Endodermal cell (in vitro differentiated cells): ENCODE measurements around the gene GJA3. TPM values are rescaled to one million over a fixed set of nuclear protein-coding genes. Genes with fewer than 3 reads are reported as not detected.

Source experiments
- DNase-seq: peaks from one replicate; pipeline ENCODE4 v3.0.0-alpha.2; 2017
- H3K27ac ChIP-seq: 2 replicates; pipeline ENCODE4 v1.5.1; 2013; ENCODE audit warnings: mild to moderate bottlenecking, low read depth, low read length, moderate library complexity
- H3K27me3 ChIP-seq: 2 replicates; pipeline ENCODE4 v1.6.1; 2013; ENCODE audit warnings: mild to moderate bottlenecking, low read length, moderate library complexity; ENCODE audit not compliant: insufficient read depth, control insufficient read depth, poor library complexity, severe bottlenecking
- H3K36me3 ChIP-seq: 2 replicates; pipeline ENCODE4 v1.7.0; 2013; ENCODE audit warnings: mild to moderate bottlenecking, low read length, moderate library complexity; ENCODE audit not compliant: control insufficient read depth, insufficient read depth
- H3K4me1 ChIP-seq: one replicate; pipeline ENCODE4 v1.7.0; 2013; ENCODE audit warnings: low read length; ENCODE audit not compliant: control insufficient read depth, insufficient read depth
- H3K4me3 ChIP-seq: 2 replicates; pipeline ENCODE4 v1.5.1; 2013; ENCODE audit warnings: mild to moderate bottlenecking, low read length, moderate library complexity
- H3K9ac ChIP-seq: 2 replicates; pipeline ENCODE4 v1.6.1; 2013; ENCODE audit warnings: mild to moderate bottlenecking, low read length, moderate library complexity; ENCODE audit not compliant: poor library complexity, severe bottlenecking; ENCODE audit errors: extremely low read depth
- H3K9me3 ChIP-seq: 2 replicates; pipeline ENCODE4 v1.6.1; 2013; ENCODE audit warnings: mild to moderate bottlenecking, low read length, moderate library complexity; ENCODE audit not compliant: control insufficient read depth
- H3K27ac Mint-ChIP-seq: 2 replicates; pipeline ENCODE4 v1.8.0; 2020; ENCODE audit warnings: mixed read lengths
- H3K27me3 Mint-ChIP-seq: 2 replicates; pipeline ENCODE4 v1.8.0; 2021; ENCODE audit warnings: mild to moderate bottlenecking, mixed read lengths; ENCODE audit not compliant: insufficient read depth
- H3K36me3 Mint-ChIP-seq: 2 replicates; pipeline ENCODE4 v1.8.0; 2020; ENCODE audit warnings: low read depth, mixed read lengths
- H3K4me1 Mint-ChIP-seq: 2 replicates; pipeline ENCODE4 v1.8.0; 2020; ENCODE audit warnings: mixed read lengths
- H3K4me3 Mint-ChIP-seq: 2 replicates; pipeline ENCODE4 v1.8.0; 2020; ENCODE audit warnings: mild to moderate bottlenecking, moderate library complexity, mixed read lengths
- H3K9me3 Mint-ChIP-seq: 2 replicates; pipeline ENCODE4 v1.8.0; 2020; ENCODE audit warnings: mild to moderate bottlenecking, mixed read lengths
- WGBS, 2 experiments: methylation state at CpG; one replicate each; pipeline versions ENCODE4 v1.1.5 to v1.1.7; 2013; ENCODE audit warnings: missing lambda C conversion rate in 2 of 2, mixed read lengths in 1 of 2; ENCODE audit not compliant: insufficient coverage in 1 of 2, insufficient read length in 1 of 2; 5-methylcytosine and 5-hydroxymethylcytosine counted together
- total RNA-seq, 2 donors: library from RNA; stranded (reverse); fragmentation: NEBNext Ultra II Directional in 1 of 2; extraction: Animal tissue kit (Norgen Biotek cat#: 25700) in 1 of 2; gene quantifications; 2 replicates in 1 of 2; 3 replicates in 1 of 2; pipeline ENCODE4 v1.2.1, GENCODE V29; 2021
- TF ChIP-seq, protein P1 (sequence below): fragments of 200-600 bp; sonication (generic); conservative IDR thresholded peaks from 2 replicates; pipeline ENCODE4 v1.5.0; 2021; ENCODE audit warnings: antibody characterized with exemption, mild to moderate bottlenecking

Gene GJA3
- total RNA-seq, 2 donors from 2014 or later, result 0.07 to 0.09 TPM

DNA sequence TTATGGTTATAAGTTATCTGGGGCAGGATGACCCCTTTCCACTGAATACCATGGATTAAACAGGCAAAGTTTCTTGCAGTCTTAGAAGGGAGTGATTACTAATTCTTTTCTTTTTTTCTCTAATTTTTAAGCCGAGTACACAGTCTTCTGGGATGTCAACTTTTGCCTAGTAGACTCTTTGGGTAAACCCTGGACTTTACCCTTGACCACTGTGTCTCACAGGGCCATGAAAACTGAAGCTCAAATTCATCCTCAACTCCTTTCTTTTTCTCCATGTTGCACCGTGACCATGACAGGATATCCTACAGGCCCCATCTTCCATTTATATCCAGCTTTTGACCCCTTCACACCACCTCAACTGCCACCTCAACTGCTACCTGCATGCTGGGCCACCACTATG, 51.8 kb downstream of the GJA3 start:
- Histone ChIP-seq H3K9ac (no peak overlapping the region), H3K4me3 (no peak overlapping the region), H3K36me3 (no peaks in the 10 kb centered on the region), H3K4me1 (no peaks in the 10 kb centered on the region), H3K27ac (no peak overlapping the region), H3K27me3 (no peaks in the 10 kb centered on the region), H3K9me3 (no peaks in the 10 kb centered on the region)
- peaks cover 9% of the 10 kb centered on the region for H3K4me1 Mint-ChIP-seq
- WGBS, 2 experiments, result 73 to 87% methylated on average over 1 to 2 of the region's 2 CpGs
- peak; percentile 5 for DNase-seq
- TF ChIP-seq, protein P1, sequence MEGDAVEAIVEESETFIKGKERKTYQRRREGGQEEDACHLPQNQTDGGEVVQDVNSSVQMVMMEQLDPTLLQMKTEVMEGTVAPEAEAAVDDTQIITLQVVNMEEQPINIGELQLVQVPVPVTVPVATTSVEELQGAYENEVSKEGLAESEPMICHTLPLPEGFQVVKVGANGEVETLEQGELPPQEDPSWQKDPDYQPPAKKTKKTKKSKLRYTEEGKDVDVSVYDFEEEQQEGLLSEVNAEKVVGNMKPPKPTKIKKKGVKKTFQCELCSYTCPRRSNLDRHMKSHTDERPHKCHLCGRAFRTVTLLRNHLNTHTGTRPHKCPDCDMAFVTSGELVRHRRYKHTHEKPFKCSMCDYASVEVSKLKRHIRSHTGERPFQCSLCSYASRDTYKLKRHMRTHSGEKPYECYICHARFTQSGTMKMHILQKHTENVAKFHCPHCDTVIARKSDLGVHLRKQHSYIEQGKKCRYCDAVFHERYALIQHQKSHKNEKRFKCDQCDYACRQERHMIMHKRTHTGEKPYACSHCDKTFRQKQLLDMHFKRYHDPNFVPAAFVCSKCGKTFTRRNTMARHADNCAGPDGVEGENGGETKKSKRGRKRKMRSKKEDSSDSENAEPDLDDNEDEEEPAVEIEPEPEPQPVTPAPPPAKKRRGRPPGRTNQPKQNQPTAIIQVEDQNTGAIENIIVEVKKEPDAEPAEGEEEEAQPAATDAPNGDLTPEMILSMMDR, result no peak
- no peaks in the 10 kb centered on the region for H3K9me3 Mint-ChIP-seq
- no peaks in the 10 kb centered on the region for H3K36me3 Mint-ChIP-seq
- no peak overlapping the region for H3K27ac Mint-ChIP-seq
- peaks cover 3% of the 10 kb centered on the region for H3K27me3 Mint-ChIP-seq
- no peak overlapping the region for H3K4me3 Mint-ChIP-seq

DNA sequence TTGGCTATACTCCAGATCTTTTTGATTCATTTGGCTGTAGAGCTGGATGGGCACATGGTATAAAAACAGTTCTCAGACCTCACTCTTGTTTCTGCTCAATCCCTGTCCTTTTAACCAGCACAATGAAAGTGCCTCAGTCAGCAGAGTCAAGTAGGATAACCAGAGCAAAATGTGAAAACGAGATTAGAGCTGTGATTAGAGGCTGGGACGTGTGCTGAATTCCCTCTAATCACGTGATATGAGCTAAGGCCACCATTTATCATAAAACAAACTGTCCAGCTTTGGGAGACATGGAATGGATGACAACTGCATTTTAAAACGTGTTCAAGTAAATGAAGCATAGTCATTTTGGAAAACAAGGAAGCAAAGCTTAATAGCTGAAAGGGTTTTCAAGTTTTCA, 54.1 kb downstream of the GJA3 start:
- H3K4me3 Mint-ChIP-seq, result no peak overlapping the region

DNA sequence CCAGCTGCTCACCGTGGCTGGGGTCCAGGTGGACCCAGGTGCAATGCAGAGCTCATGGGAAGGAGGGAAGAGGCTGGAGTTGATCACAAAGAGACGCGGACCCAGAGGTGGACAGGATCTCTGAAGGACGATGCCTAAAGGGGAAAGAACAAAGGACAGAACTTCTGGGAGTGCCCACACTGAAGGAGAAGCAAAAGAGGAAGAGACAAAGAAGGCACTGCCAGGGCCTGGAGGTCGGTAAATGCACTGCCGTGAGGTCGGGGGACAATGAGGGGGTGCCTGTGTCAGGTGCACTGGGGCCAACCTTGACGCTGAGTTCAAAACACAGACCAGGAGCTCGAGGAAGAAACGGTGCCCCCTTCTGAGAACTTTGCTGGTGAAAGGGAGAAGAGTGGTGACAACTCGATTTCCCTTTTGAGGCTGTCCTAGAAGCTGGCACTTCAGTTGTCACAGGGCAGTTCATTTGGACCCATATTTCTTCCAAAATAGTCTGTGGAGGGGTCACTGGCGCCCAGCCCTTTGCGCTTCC, 55.6 kb downstream of the GJA3 start:
- peaks cover 13% of the 10 kb centered on the region for H3K4me1 Mint-ChIP-seq
- H3K9ac ChIP-seq, result no peak overlapping the region
- no peaks in the 10 kb centered on the region for H3K9me3 ChIP-seq
- H3K27me3 ChIP-seq, result no peaks in the 10 kb centered on the region
- no peak overlapping the region for H3K27ac Mint-ChIP-seq
- H3K4me3 Mint-ChIP-seq, result no peak overlapping the region
- H3K4me1 ChIP-seq, result no peaks in the 10 kb centered on the region
- no peaks in the 10 kb centered on the region for H3K36me3 Mint-ChIP-seq
- no peak for DNase-seq
- H3K27me3 Mint-ChIP-seq, result peaks cover 3% of the 10 kb centered on the region
- 93 to 95% methylated on average over 11 to 13 of the region's 13 CpGs for WGBS, 2 experiments
- no peak overlapping the region for H3K27ac ChIP-seq
- no peaks in the 10 kb centered on the region for H3K36me3 ChIP-seq
- H3K4me3 ChIP-seq, result no peak overlapping the region
- TF ChIP-seq, protein P1, result no peak
- no peaks in the 10 kb centered on the region for H3K9me3 Mint-ChIP-seq

More for the DNA sequence above, 54.1 kb downstream of the GJA3 start:
- no peak overlapping the region for H3K9ac ChIP-seq
- no peak for DNase-seq
- Mint-ChIP-seq H3K27ac (no peak overlapping the region), H3K27me3 (peaks cover 3% of the 10 kb centered on the region), H3K36me3 (no peaks in the 10 kb centered on the region), H3K4me1 (peaks cover 13% of the 10 kb centered on the region), H3K9me3 (no peaks in the 10 kb centered on the region)
- no peaks in the 10 kb centered on the region for H3K9me3 ChIP-seq
- H3K27me3 ChIP-seq, result no peaks in the 10 kb centered on the region
- no peaks in the 10 kb centered on the region for H3K36me3 ChIP-seq
- TF ChIP-seq, protein P1, result no peak
- no peak overlapping the region for H3K4me3 ChIP-seq
- no peak overlapping the region for H3K27ac ChIP-seq
- 47 to 56% methylated on average over 4 of the region's 4 CpGs for WGBS, 2 experiments
- no peaks in the 10 kb centered on the region for H3K4me1 ChIP-seq
